ENCODE data around the gene MICAL2.

- TF ChIP-seq POLR2A (IDR thresholded peaks at IDR 0.05), result no peak
- TF ChIP-seq CTCF (IDR thresholded peaks at IDR 0.05), result no peak
Observed at GRCh38 chr11:12222055-12222792, 111.8 kb downstream of the MICAL2 start.
